NB4 (cell line): ENCODE measurements around the gene KL.

Experiments
- DNase-seq: peaks from one replicate; pipeline ENCODE4 v3.0.0; 2010; ENCODE audit warnings: low read depth
- H3K4me3 ChIP-seq: one replicate; pipeline ENCODE4 v1.5.1; 2011; ENCODE audit warnings: mild to moderate bottlenecking, low read depth, low read length, moderate library complexity
- CTCF ChIP-seq: IDR thresholded peaks from one replicate; pipeline ENCODE4 v1.5.1; 2012; ENCODE audit warnings: low read depth, low read length
- MYC ChIP-seq: IDR thresholded peaks from 2 replicates; pipeline ENCODE4 v1.6.1; 2011; ENCODE audit warnings: low read depth, low read length
- POLR2A ChIP-seq: IDR thresholded peaks from 2 replicates; pipeline ENCODE4 v1.6.1; 2011; ENCODE audit warnings: mild to moderate bottlenecking; ENCODE audit not compliant: insufficient read length; ENCODE audit errors: extremely low read depth
- TF ChIP-seq, protein P1 (sequence below): IDR thresholded peaks from 2 replicates; pipeline ENCODE4 v1.6.1; 2011; ENCODE audit warnings: low read depth, low read length

The KL gene

GRCh38 chr13:33092073-33092987, 76.1 kb downstream of the KL start:
- no peak overlapping the region for H3K4me3 ChIP-seq
- TF ChIP-seq POLR2A: no peak
- TF ChIP-seq, protein P1, sequence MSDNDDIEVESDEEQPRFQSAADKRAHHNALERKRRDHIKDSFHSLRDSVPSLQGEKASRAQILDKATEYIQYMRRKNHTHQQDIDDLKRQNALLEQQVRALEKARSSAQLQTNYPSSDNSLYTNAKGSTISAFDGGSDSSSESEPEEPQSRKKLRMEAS: no peak
- TF ChIP-seq CTCF: no peak
- no peak for DNase-seq

- H3K4me3 ChIP-seq: no peak overlapping the region
- TF ChIP-seq CTCF: no peak
- TF ChIP-seq, protein P1: no peak
- no peak for TF ChIP-seq MYC
- TF ChIP-seq POLR2A: no peak
- no peak for DNase-seq
Observed at GRCh38 chr13:33096886-33097605, 80.8 kb downstream of the KL start.

DNA sequence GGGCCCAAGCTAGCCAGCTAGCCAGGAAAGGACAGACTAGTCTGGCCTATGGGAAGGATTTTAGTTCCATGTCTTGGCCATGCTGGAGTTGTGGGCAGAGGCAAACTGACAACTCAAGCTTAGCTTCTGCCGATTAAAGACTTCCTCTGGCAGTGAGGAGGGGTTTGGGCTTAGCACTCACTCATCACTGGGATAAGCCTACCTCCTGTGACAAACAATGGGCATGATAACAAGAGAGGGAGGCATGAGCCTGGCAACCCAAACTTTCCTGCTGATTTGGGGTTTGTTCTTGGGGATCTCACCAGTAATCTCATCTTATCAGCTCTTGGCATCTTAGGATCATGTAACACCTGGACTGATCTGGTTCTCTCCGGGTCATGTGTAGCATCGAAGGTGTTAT, 83.6 kb downstream of the KL start:
- no peak overlapping the region for H3K4me3 ChIP-seq
- no peak for DNase-seq
- TF ChIP-seq CTCF (no peak), POLR2A (no peak), MYC (no peak)
- TF ChIP-seq, protein P1: no peak

GRCh38 chr13:33100886-33101285, 84.7 kb downstream of the KL start:
- no peak for DNase-seq
- no peak overlapping the region for H3K4me3 ChIP-seq
- TF ChIP-seq, protein P1: no peak
- TF ChIP-seq MYC: no peak
- TF ChIP-seq CTCF: no peak
- TF ChIP-seq POLR2A: no peak

DNA sequence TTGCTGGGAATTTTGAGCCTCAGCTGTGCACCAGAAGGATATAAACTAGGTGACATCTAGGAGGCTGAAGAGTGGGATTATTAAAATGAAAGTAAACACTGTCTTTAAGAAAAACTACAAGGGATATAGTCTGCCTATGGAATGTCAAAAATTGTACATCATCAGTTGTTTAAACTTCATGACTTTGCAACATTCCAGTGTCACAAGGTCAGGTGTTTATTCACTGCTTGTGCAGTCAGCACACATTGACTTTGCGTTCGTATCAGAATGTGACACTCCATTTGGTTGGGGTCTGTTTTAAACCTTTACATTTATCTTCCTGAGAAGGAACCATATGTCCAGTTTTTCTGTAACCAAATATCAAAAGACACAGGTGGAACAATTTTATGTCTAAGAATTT, 85.6 kb downstream of the KL start:
- H3K4me3 ChIP-seq: no peak overlapping the region
- no peak for DNase-seq
- TF ChIP-seq, protein P1: no peak
- no peak for TF ChIP-seq MYC
- no peak for TF ChIP-seq CTCF
- no peak for TF ChIP-seq POLR2A
